ENCODE measurements around the gene CENPS.

CENPS gene

DNA sequence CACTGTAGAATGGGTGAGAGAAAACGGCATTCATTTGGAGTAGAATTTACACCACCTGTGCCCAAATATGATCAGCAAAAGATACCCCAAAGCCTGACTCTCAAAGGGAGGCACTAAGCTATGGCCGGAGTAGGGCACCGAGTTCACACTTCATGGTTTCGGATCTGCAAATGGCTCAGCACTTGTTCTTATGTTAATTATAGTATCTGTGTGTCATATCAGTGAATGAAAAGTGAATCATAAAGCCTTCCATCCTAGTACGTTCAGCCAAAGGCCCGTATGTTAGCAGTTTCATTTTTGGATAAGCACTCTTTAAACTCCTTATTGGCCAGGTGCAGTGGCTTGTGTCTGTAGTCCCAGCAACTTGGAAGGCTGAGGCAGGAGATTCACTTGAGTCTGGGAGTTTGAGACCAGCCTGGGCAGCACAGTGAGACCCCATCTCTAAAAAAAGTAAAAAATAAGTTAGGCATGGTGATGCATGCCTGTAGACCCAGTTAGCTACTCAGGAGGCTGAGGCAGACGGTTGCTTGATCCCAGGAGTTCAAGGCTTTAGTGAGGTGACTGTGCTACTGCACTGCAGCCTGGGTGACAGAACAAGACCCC lies 14.7 kb downstream of the CENPS start:
- CTCF ChIA-PET: no interaction called here
- TF ChIP-seq L3MBTL2 (conservative IDR thresholded peaks at IDR 0.05): no peak
- no peak for TF ChIP-seq SUZ12 (IDR thresholded peaks at IDR 0.05)
- TF ChIP-seq NFRKB (IDR thresholded peaks at IDR 0.05): no peak
- no peak for TF ChIP-seq ARNT (IDR thresholded peaks at IDR 0.05)
- TF ChIP-seq FOXK2 (IDR thresholded peaks at IDR 0.05): no peak
- TF ChIP-seq HDGF (IDR thresholded peaks at IDR 0.05; ENCODE audit: borderline replicate concordance): no peak
- no peak for TF ChIP-seq CTBP1 (IDR thresholded peaks at IDR 0.05; ENCODE audit: borderline replicate concordance)
- TF ChIP-seq SP1 (IDR thresholded peaks at IDR 0.05): no peak
- no peak for TF ChIP-seq FOXA1 (IDR thresholded peaks at IDR 0.05)
- TF ChIP-seq TARDBP (IDR thresholded peaks at IDR 0.05): no peak
- no peak for DNase-seq (ENCODE audit: extremely low spot score)
- POLR2A ChIA-PET: interaction anchor here (0.7 kb wide), 1 partner anchor 15 kb away, joined by 3 read pairs; the partner anchor contains the start of gene CENPS

DNA sequence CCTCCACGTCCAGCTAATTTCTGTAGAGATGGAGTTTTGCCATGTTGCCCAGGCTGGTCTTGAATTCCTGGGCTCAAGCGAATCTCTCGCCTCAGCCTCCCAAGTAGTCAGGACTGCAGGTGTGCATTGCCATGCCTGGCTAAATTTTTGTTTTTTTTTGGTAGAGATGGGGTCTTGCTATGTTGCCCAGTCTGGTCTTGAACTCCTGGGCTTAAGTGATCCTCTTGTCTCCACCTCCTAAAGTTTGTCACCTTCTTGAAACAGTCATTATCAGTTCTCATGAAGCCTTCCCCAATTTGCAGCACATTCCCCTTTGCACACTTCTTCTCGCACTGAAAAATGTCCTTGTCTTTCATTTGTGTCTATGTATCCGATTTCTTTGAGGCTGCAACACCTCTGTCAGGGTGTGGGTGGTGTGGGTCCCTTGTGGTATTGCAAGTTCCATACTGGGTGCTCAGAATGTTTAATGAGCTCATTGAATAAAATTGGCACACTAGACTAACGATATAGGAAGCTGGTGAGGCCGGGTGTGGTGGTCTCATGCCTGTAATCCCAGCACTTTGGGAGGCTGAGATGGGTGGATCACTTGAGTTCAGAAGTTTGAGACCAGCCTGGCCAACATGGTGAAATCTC lies 16.7 kb downstream of the CENPS start:
- CTCF ChIA-PET: no interaction called here
- no peak for TF ChIP-seq FOXM1 (IDR thresholded peaks at IDR 0.05; ENCODE audit: borderline replicate concordance)
- no peak for TF ChIP-seq CTBP1 (IDR thresholded peaks at IDR 0.05; ENCODE audit: borderline replicate concordance)
- TF ChIP-seq ELF4 (IDR thresholded peaks at IDR 0.05): no peak
- TF ChIP-seq NFRKB (IDR thresholded peaks at IDR 0.05): no peak
- POLR2A ChIA-PET: no interaction called here
- no peak for DNase-seq (ENCODE audit: extremely low spot score)

DNA sequence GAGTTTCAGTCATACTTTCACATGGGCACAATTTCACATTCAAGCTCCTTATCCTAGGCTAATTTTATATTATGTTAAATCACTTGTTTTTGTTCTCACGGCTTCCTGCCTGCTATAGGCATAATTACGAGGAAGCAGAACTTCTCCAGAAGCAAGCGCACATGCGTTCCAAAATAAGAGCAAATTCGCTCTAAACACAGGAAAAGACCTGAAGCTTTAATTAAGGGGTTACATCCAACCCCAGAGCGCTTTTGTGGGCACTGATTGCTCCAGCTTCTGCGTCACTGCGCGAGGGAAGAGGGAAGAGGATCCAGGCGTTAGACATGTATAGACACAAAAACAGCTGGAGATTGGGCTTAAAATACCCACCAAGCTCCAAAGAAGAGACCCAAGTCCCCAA lies 19.5 kb downstream of the CENPS start, which contains the start of gene CORT:
Gene CORT, plus strand, starts transcription at position 281 of the 400 bp plus-strand sequence. CDS start 193 bp downstream, outside the sequence.
- CTCF ChIA-PET: no interaction called here
- DNase-seq (ENCODE audit: extremely low spot score): no peak
- TF ChIP-seq NFRKB (IDR thresholded peaks at IDR 0.05) (no peak), ELF4 (IDR thresholded peaks at IDR 0.05) (no peak), HDGF (IDR thresholded peaks at IDR 0.05; ENCODE audit: borderline replicate concordance) (no peak), LEF1 (IDR thresholded peaks at IDR 0.05; ENCODE audit: borderline replicate concordance) (no peak), ARNT (IDR thresholded peaks at IDR 0.05) (no peak), FOXK2 (IDR thresholded peaks at IDR 0.05) (no peak), TARDBP (IDR thresholded peaks at IDR 0.05) (no peak), FOXA1 (IDR thresholded peaks at IDR 0.05) (no peak), CTBP1 (IDR thresholded peaks at IDR 0.05; ENCODE audit: borderline replicate concordance) (no peak), FOXM1 (IDR thresholded peaks at IDR 0.05; ENCODE audit: borderline replicate concordance) (no peak), L3MBTL2 (conservative IDR thresholded peaks at IDR 0.05) (no peak), ZNF384 (IDR thresholded peaks at IDR 0.05) (no peak), SUZ12 (IDR thresholded peaks at IDR 0.05) (no peak), BHLHE40 (IDR thresholded peaks at IDR 0.05; ENCODE audit: borderline replicate concordance) (no peak)
- TF ChIP-seq, protein P1, sequence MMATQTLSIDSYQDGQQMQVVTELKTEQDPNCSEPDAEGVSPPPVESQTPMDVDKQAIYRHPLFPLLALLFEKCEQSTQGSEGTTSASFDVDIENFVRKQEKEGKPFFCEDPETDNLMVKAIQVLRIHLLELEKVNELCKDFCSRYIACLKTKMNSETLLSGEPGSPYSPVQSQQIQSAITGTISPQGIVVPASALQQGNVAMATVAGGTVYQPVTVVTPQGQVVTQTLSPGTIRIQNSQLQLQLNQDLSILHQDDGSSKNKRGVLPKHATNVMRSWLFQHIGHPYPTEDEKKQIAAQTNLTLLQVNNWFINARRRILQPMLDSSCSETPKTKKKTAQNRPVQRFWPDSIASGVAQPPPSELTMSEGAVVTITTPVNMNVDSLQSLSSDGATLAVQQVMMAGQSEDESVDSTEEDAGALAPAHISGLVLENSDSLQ (IDR thresholded peaks at IDR 0.05): no peak
- POLR2A ChIA-PET: no interaction called here

DNA sequence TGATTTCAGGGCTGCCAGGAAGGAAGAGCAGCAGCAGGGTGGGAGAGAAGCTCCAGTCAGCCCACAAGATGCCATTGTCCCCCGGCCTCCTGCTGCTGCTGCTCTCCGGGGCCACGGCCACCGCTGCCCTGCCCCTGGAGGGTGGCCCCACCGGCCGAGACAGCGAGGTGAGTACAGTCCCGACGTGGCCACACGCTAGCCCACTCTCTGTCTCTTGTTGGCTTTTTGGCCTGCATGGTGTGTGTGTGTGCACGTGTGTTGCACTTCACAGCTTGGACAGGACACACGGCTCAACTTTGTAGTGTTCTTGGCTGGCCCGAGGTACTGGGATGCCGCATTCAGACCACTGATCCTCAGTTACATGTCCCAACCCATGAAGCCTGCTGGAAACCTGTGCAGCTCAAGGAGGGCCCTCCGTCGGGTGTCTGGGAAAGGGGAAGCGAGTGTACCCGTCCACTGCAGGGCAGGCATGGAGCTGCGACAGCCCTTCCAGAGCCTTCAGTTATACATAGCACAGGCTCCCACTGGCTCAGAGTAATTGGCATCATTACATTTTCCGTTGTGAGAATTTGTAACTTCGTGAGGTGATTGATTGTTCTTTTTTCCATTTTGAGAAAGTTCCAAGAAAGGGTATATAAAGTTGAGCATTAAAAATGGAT lies 20.1 kb downstream of the CENPS start:
- ChIA-PET CTCF (no interaction called here), POLR2A (no interaction called here)
- no peak for TF ChIP-seq SP1 (IDR thresholded peaks at IDR 0.05)
- TF ChIP-seq NFRKB (IDR thresholded peaks at IDR 0.05): no peak
- no peak for TF ChIP-seq FOXM1 (IDR thresholded peaks at IDR 0.05; ENCODE audit: borderline replicate concordance)
- TF ChIP-seq SUZ12 (IDR thresholded peaks at IDR 0.05): no peak
- TF ChIP-seq BHLHE40 (IDR thresholded peaks at IDR 0.05; ENCODE audit: borderline replicate concordance): no peak
- TF ChIP-seq LEF1 (IDR thresholded peaks at IDR 0.05; ENCODE audit: borderline replicate concordance): no peak
- no peak for TF ChIP-seq HDGF (IDR thresholded peaks at IDR 0.05; ENCODE audit: borderline replicate concordance)
- TF ChIP-seq, protein P1 (IDR thresholded peaks at IDR 0.05): no peak
- TF ChIP-seq FOXK2 (IDR thresholded peaks at IDR 0.05): no peak
- no peak for TF ChIP-seq ZNF384 (IDR thresholded peaks at IDR 0.05)
- no peak for TF ChIP-seq ARNT (IDR thresholded peaks at IDR 0.05)
- no peak for TF ChIP-seq L3MBTL2 (conservative IDR thresholded peaks at IDR 0.05)
- TF ChIP-seq ELF4 (IDR thresholded peaks at IDR 0.05): no peak
- no peak for TF ChIP-seq TARDBP (IDR thresholded peaks at IDR 0.05)
- TF ChIP-seq FOXA1 (IDR thresholded peaks at IDR 0.05): no peak
- TF ChIP-seq CTBP1 (IDR thresholded peaks at IDR 0.05; ENCODE audit: borderline replicate concordance): no peak
- DNase-seq (ENCODE audit: extremely low spot score): no peak

DNA sequence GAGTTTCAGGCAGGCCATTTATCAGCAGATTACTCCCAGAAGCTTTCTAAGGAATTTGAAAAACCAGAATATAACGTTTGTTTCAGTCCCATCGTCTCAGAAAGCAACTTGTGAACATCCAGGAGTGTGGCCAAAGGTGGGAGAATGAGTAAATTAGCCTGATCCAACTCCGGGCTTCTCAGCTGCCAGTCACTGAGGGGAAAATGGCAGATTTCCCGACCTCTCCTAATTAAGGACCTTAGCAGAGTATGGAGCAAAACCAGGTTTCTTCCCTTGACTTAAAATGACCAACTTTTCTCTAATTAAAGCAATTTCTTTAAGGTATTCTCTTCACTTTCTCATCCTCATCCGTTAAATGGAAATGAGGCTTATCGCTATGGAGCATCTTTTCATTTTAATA lies 20.6 kb downstream of the CENPS start:
- ChIA-PET POLR2A (no interaction called here), CTCF (no interaction called here)
- no peak for DNase-seq (ENCODE audit: extremely low spot score)
- TF ChIP-seq BHLHE40 (IDR thresholded peaks at IDR 0.05; ENCODE audit: borderline replicate concordance): no peak
- no peak for TF ChIP-seq TARDBP (IDR thresholded peaks at IDR 0.05)

DNA sequence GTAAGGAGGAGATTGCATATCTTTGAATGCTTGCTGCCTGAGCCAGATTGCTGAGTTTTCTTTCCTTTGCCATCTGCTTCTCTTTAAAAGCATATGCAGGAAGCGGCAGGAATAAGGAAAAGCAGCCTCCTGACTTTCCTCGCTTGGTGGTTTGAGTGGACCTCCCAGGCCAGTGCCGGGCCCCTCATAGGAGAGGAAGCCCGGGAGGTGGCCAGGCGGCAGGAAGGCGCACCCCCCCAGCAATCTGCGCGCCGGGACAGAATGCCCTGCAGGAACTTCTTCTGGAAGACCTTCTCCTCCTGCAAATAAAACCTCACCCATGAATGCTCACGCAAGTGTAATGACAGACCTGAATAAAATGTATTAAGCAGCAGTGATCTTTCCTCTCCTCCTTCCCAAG lies 21.1 kb downstream of the CENPS start:
- no peak for TF ChIP-seq ELF4 (IDR thresholded peaks at IDR 0.05)
- ChIA-PET CTCF (interaction anchor here (1.2 kb wide), 1 partner anchor 22 kb away, joined by 3 read pairs; no protein-coding TSS in a partner anchor), POLR2A (interaction anchor here (0.6 kb wide), 1 partner anchor 439 kb away, joined by 4 read pairs; no protein-coding TSS in a partner anchor)
- DNase-seq (ENCODE audit: extremely low spot score): no peak

DNA sequence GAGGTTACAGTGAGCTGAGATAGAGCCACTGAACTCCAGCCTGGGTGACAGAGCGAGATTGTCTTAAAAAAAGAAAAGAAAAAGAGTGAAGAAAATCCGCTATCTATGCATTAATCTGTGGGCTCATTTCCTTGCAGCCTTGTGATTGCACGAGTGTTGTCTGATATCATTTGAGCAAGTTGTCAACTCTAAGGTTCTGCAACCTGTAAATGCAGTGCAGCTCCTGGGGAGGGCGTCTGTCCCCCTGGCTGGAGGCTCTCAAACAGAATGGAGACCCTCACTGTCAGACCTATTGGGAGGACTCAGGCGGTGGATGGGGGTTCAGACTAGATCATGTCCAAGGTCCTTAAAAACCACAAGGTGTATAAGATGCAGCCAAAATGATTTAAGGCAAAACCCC lies 25.8 kb downstream of the CENPS start:
- ChIA-PET POLR2A (no interaction called here), CTCF (interaction anchor here (1.1 kb wide), 1 partner anchor 38 kb away, joined by 4 read pairs; no protein-coding TSS in a partner anchor)
- TF ChIP-seq ELF4 (IDR thresholded peaks at IDR 0.05) (no peak), HDGF (IDR thresholded peaks at IDR 0.05; ENCODE audit: borderline replicate concordance) (no peak), LEF1 (IDR thresholded peaks at IDR 0.05; ENCODE audit: borderline replicate concordance) (no peak), SP1 (IDR thresholded peaks at IDR 0.05) (no peak)
- DNase-seq (ENCODE audit: extremely low spot score): no peak
